Ovary (tissue), 3 donors: Measurements from ENCODE around the gene GNAL.

Experiments used
- CTCF ChIP-seq, 3 donors: fragments of 450-650 bp in 2 of 3; fragments of 200-600 bp in 1 of 3; IDR thresholded peaks; one replicate each; pipeline versions ENCODE4 v1.5.1 to v1.8.0; 2016 to 2022; ENCODE audit warnings: antibody characterized with exemption in 3 of 3, mild to moderate bottlenecking in 1 of 3
- EP300 ChIP-seq: sonication (generic); formaldehyde crosslinking; IDR thresholded peaks from one replicate; pipeline ENCODE4 v1.6.1; 2017; ENCODE audit warnings: antibody characterized with exemption
- POLR2A ChIP-seq: fragments of 450-650 bp; IDR thresholded peaks from one replicate; pipeline ENCODE4 v1.6.1; 2017; ENCODE audit warnings: antibody characterized with exemption, mild to moderate bottlenecking, moderate library complexity
- donor health status: DM: no; HTN: no; CAD: no.

- TF ChIP-seq CTCF (IDR thresholded peaks at IDR 0.05) = no peak
- no peak for TF ChIP-seq EP300
- TF ChIP-seq POLR2A = no peak
Measured at GRCh38 chr18:11658019-11658418, 31.0 kb upstream of the GNAL start.
